ENCODE results near the gene PANK1.

- TF ChIP-seq CTCF (IDR thresholded peaks at IDR 0.05; ENCODE audit: low read depth, low read length, poor library complexity, severe bottlenecking) (no peak), EZH2phosphoT487 (IDR thresholded peaks at IDR 0.05; ENCODE audit: borderline replicate concordance, low read length) (no peak)
Measured at GRCh38 chr10:89633484-89633883, 11.6 kb downstream of the PANK1 start.

Data from DOHH2 (cell line).